Skeletal muscle tissue (tissue), 4 donors: ENCODE results near the gene C11orf71. TPM values are rescaled to one million over a fixed set of nuclear protein-coding genes. Genes with fewer than 3 reads are reported as not detected.

ENCODE experiments used
- H3K27ac ChIP-seq: one replicate; pipeline ENCODE4 v1.7.0; 2013; ENCODE audit warnings: mild to moderate bottlenecking, low read depth, low read length, inconsistent platforms
- H3K27me3 ChIP-seq, 3 donors: one replicate each; pipeline ENCODE4 v1.7.0; 2013; ENCODE audit warnings: low read length in 3 of 3; ENCODE audit not compliant: control insufficient read depth in 3 of 3, insufficient read depth in 3 of 3
- H3K36me3 ChIP-seq, 3 donors: one replicate each; pipeline ENCODE4 v1.7.0; 2013; ENCODE audit warnings: low read length in 3 of 3; ENCODE audit not compliant: control insufficient read depth in 3 of 3, insufficient read depth in 3 of 3
- H3K4me1 ChIP-seq, 3 donors: one replicate each; pipeline ENCODE4 v1.7.0; 2013; ENCODE audit warnings: low read length in 3 of 3, mild to moderate bottlenecking in 3 of 3; ENCODE audit not compliant: control insufficient read depth in 3 of 3, insufficient read depth in 3 of 3
- H3K4me3 ChIP-seq, 3 donors: one replicate each; pipeline ENCODE4 v1.7.0; 2013; ENCODE audit warnings: low read length in 3 of 3
- H3K9ac ChIP-seq, 3 donors: one replicate each; pipeline ENCODE4 v1.7.0; 2013; ENCODE audit warnings: low read length in 3 of 3, mild to moderate bottlenecking in 3 of 3, moderate library complexity in 2 of 3, low read depth in 1 of 3
- H3K9me3 ChIP-seq, 3 donors: one replicate each; pipeline ENCODE4 v1.7.0; 2013; ENCODE audit warnings: low read length in 3 of 3; ENCODE audit not compliant: control insufficient read depth in 3 of 3
- total RNA-seq: library from RNA; depleted of rRNA; stranded (reverse); fragments of >200 nt; gene quantifications from one replicate; pipeline ENCODE4 v1.2.3, GENCODE V29; 2014
- donor health status: Osteomylitis.

C11orf71 gene
- total RNA-seq, 1 donor from 2014 or later: 8.4 TPM

DNA sequence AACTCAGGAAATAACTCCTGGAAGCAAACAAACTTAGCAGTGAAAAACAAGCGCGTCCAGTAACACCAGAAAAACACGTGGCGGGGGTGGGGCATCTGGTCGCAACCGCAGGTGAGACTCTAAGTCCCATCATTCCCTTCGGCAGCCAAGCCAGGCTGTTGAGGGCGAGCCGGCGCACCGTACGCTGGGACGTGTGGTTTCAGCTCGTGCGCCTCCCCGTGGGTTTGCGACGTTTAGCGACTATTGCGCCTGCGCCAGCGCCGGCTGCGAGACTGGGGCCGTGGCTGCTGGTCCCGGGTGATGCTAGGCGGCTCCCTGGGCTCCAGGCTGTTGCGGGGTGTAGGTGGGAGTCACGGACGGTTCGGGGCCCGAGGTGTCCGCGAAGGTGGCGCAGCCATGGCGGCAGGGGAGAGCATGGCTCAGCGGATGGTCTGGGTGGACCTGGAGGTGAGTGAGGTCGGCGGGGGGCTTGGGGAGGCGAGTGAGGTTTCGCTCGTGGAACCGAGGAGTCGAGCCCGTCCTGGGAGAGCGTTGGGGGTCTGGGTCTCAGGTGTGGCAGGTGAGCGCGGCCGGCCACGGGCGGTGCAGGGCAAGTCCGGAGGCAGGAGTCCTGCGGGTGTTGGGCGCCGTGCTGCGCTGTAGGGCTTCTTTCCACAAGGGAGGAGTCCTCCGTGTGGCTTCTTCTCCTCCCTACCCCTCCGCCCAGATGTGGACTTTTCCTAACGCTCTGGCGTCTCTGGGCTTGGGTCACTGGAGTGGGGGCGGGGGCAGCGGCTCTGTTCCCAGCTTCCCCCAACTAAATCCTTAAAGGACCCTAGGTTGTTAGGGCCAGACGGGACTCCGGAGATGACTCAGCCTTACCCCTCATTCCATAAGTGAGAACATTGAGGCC, 39.2 kb upstream of the C11orf71 start, which contains the start of gene REXO2:
REXO2 (plus strand) TSS at position 239 of the 892 bp plus-strand sequence; CDS start at position 301, 62 bp downstream.
- H3K36me3 ChIP-seq: peaks cover 0 to 7% (median 2%) of the 10 kb centered on the region in 3 donors
- H3K27me3 ChIP-seq: no peaks in the 10 kb centered on the region
- no peaks in the 10 kb centered on the region for H3K9me3 ChIP-seq
- peak within 1 kb of the TSS; percentile 93 to 99 (median 96) for H3K4me3 ChIP-seq
- peak within 1 kb of the TSS; percentile 79 for H3K27ac ChIP-seq
- peaks cover 8 to 18% (median 12%) of the 10 kb centered on the region in 3 donors for H3K4me1 ChIP-seq
- H3K9ac ChIP-seq: peak within 1 kb of the TSS; percentile 80 to 91 (median 87)

DNA sequence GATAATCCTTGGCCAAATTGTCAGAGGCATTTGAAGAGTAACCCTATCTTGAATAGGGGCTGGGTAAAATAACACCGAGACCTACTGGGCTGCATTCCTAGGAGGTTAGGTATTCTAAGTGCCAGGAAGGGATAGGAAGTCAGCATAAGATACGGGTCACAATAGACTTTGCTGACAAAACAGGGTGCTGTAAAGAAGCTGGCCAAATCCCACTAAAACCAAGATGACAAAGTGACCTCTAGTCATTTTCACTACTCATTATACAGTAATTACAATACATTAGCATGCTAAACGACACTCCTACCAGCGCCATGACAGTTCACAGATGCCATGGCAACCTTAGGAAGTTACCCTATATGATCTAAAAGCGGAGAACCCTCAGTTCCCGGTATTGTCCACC, 38.0 kb upstream of the C11orf71 start:
- Histone ChIP-seq H3K4me3 (peak overlapping the region in 1 of 3 donors; percentile 93), H3K9ac (no peak overlapping the region), H3K36me3 (no peaks in the 10 kb centered on the region), H3K27ac (no peak overlapping the region), H3K4me1 (peaks cover 8 to 18% (median 12%) of the 10 kb centered on the region in 3 donors), H3K27me3 (no peaks in the 10 kb centered on the region), H3K9me3 (no peaks in the 10 kb centered on the region)

DNA sequence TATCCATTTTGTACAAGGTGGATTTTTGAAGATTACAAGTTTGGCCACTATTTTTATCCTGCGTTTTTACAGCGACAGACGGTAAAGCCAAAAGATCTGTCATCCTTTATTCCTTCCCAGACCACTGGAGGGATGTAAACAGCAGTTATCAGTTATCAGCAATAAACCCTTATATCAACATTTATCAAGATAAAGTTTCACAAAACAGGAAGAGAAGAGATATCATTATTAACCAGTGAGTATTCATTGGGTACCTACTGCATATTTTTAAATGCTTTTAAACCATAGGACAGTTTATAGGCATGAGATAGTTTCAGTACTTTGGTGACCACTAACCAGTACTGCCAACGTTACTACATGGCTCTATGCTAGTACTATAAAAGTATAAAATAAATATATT, 33.1 kb upstream of the C11orf71 start:
- no peak overlapping the region for H3K9ac ChIP-seq
- no peaks in the 10 kb centered on the region for H3K36me3 ChIP-seq
- H3K27me3 ChIP-seq: no peaks in the 10 kb centered on the region
- H3K27ac ChIP-seq: no peak overlapping the region
- H3K4me3 ChIP-seq: no peak overlapping the region
- H3K9me3 ChIP-seq: no peaks in the 10 kb centered on the region
- no peaks in the 10 kb centered on the region for H3K4me1 ChIP-seq

DNA sequence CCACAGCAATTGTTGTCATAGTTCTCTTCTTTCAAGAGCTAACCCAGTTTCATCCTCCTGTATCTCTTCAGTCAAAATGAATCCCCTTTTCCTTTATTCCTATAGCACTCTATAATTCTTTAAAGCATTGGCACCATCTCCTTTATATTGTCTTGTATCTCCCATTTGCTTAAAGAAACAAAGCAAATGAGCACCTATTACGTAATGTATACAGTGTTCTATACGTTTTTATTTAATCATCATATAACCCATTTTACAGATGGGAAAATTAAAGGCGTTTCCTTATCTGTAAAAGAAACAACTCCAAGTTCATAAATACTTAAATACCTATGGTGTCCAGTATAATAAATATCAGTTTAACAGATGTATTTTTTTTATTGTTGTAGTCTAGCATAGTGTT, 32.6 kb upstream of the C11orf71 start:
- Histone ChIP-seq H3K27ac (no peak overlapping the region), H3K9me3 (no peaks in the 10 kb centered on the region), H3K27me3 (no peaks in the 10 kb centered on the region), H3K4me3 (no peak overlapping the region), H3K4me1 (no peaks in the 10 kb centered on the region), H3K9ac (no peak overlapping the region), H3K36me3 (no peaks in the 10 kb centered on the region)

DNA sequence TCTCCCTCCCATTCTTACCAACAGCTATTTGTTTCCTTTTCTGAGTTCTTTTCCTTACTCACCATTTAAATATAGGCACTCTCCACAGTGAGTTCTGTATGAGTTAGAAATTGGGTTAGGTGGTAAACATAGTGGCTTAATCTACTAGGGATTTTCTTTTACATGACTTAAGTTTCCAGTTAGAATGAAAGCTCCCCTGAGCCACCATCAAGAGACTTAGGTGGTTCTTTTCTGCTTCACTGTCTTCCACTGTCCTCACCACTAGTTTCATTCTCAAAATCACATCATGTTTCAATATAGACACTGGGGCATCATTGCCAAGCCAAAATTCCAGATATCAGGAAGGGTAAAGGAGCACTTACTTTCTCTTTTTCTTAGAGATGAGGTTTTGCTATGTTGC, 30.0 kb upstream of the C11orf71 start:
- H3K9me3 ChIP-seq: no peaks in the 10 kb centered on the region
- no peak overlapping the region for H3K27ac ChIP-seq
- H3K27me3 ChIP-seq: no peaks in the 10 kb centered on the region
- no peak overlapping the region for H3K9ac ChIP-seq
- H3K36me3 ChIP-seq: peaks cover 0 to 4% (median 3%) of the 10 kb centered on the region in 3 donors
- no peak overlapping the region for H3K4me3 ChIP-seq
- no peaks in the 10 kb centered on the region for H3K4me1 ChIP-seq

DNA sequence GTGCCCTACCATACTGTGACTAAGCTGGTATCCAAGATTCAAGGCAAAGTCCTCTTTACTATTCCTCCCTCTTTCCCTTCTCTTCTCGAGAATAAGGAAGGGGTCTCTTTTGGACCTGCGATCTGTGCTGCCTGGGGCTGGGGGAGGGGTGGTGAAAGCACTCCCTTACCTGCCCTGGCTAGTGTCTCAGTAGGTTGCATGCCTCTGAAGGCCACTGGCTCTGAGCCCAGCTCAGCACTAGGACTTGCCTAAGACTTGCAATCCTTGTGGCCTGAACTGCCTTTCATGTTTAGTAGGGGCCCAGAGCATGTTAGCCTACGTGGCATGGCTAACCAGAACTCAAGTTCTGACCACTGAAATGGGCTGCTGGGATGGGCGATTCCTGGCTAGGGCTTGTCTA, 26.0 kb upstream of the C11orf71 start:
- Histone ChIP-seq H3K9me3 (no peaks in the 10 kb centered on the region), H3K27me3 (no peaks in the 10 kb centered on the region), H3K9ac (no peak overlapping the region), H3K36me3 (peaks cover 0 to 4% (median 4%) of the 10 kb centered on the region in 3 donors), H3K27ac (no peak overlapping the region), H3K4me3 (no peak overlapping the region), H3K4me1 (no peaks in the 10 kb centered on the region)

DNA sequence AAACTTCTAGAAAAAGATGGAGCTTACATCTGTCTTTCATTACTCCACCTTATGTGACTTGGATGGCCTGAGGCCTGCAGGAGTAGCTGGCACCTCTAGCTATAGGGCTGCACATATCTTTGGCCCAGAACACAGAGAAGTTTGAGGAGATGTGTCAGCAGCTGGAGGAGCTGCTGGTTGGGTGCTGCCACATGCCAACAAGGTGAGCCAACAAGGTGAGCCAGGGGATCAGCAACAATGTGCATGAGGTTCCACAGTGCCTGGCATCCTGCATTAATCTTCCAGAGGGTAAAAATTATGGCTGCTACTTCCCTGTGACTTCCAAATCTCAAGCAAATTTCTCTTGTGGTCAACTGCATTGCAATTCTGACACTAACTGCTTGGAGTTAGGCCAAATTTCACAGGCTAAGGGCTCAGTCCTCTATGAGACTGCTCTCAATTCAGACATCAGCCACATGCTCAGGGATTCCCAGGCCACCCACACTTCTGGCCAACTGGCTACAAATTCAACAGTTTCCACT, 16.2 kb upstream of the C11orf71 start:
- H3K9me3 ChIP-seq: no peaks in the 10 kb centered on the region
- no peak overlapping the region for H3K27ac ChIP-seq
- H3K4me3 ChIP-seq: no peak overlapping the region
- no peak overlapping the region for H3K9ac ChIP-seq
- H3K36me3 ChIP-seq: peaks cover 0 to 6% (median 3%) of the 10 kb centered on the region in 3 donors
- no peaks in the 10 kb centered on the region for H3K4me1 ChIP-seq
- H3K27me3 ChIP-seq: no peaks in the 10 kb centered on the region

DNA sequence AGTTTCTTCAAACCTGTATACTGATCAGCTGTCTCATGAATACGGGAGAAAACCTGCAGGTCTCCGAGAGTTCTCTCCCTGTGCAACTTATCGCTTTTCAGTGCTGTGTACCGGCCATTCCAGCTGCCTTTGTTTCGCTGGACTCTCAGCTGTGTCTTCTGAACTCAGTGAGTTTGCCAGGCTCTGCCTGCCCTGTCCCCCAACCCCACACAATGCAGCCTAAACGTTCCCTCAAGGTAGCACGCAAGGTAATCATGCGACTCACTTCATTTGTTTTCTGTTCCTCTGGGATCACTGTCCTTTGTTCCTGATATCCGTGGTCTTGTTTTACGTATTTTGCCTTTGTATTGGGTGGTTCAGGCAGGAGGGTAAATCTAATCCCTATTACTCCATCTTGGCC, 13.6 kb upstream of the C11orf71 start:
- Histone ChIP-seq H3K27ac (no peak overlapping the region), H3K27me3 (no peaks in the 10 kb centered on the region), H3K4me1 (no peaks in the 10 kb centered on the region), H3K36me3 (peaks cover 8 to 16% (median 11%) of the 10 kb centered on the region in 3 donors), H3K9ac (no peak overlapping the region), H3K4me3 (no peak overlapping the region), H3K9me3 (no peaks in the 10 kb centered on the region)

DNA sequence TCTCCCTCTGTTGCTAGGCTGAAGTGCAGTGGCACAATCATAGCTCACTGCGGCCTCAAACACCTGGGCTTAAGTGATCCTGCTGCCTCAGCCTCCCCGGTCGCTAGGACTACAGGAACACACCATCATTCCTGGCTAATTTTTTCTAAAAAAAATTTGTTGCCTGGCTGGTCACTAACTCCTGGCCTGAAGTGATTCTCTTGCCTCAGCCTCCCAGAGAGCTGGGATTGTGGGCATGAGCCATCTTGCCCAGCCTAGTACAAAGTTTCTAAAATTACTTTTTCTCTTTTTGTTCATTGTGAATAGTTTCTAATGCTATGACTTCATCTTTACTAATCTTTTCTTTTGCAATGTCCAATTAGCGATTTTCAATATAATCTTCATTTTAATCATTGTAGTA, 12.6 kb upstream of the C11orf71 start:
- H3K4me3 ChIP-seq: no peak overlapping the region
- no peak overlapping the region for H3K9ac ChIP-seq
- peaks cover 11 to 16% (median 12%) of the 10 kb centered on the region in 3 donors for H3K36me3 ChIP-seq
- H3K27me3 ChIP-seq: no peaks in the 10 kb centered on the region
- H3K27ac ChIP-seq: no peak overlapping the region
- no peaks in the 10 kb centered on the region for H3K9me3 ChIP-seq
- H3K4me1 ChIP-seq: no peaks in the 10 kb centered on the region

DNA sequence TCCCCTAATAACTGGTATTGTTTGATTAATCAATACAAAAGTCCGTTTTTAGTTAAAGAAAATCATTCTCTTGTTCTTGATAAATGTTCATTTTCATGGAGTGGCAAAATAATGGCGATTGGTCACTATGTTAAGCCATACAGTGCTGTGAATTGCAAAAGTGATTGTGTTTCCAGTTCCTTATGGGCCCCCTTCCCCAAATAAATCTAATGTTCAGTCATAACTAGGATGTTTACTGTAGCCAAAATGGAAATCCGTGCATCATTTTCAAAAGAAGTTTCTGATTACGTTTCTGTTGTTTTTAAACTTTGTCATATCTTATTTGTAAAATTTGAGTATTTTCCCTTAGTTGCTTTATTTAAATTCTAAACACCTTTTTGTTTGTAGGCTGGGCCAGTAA, 1.0 kb upstream of the C11orf71 start:
- H3K4me3 ChIP-seq: peak overlapping the region; percentile 93 to 96 (median 96)
- H3K27me3 ChIP-seq: no peaks in the 10 kb centered on the region
- peak overlapping the region; percentile 95 to 99 (median 97) for H3K9ac ChIP-seq
- H3K36me3 ChIP-seq: peaks cover 0 to 12% (median 9%) of the 10 kb centered on the region in 3 donors
- H3K4me1 ChIP-seq: peaks cover 0 to 22% (median 17%) of the 10 kb centered on the region in 3 donors
- H3K27ac ChIP-seq: peak overlapping the region; percentile 99
- no peaks in the 10 kb centered on the region for H3K9me3 ChIP-seq
